Measurements from ENCODE around the gene CDKN2B. TPM values are rescaled to one million over a fixed set of nuclear protein-coding genes. Genes with fewer than 3 reads are reported as not detected.
"Not testable (repeated sequence)": the region's sequence is repeated elsewhere in the genome, so short reads cannot be mapped to it uniquely, and the experiment has no call there.

The CDKN2B gene
- not detected in 2 replicates for polyA plus RNA-seq (2011; rRNA removed)
- not detected in 2 replicates for polyA plus RNA-seq (2012; cell fraction: cytosol; rRNA removed)
- polyA plus RNA-seq (2012; cell fraction: nucleus; rRNA removed), result not detected in 2 replicates
- not detected in 3 replicates for polyA plus RNA-seq (2017; fragmentation: RNase III; extraction: RNeasy Plus Mini Kit Qiagen cat#74134 plus additional on column Dnase treatment)
- not detected in 2 replicates for polyA minus RNA-seq (2011; rRNA and poly(A)+ RNA removed)

- Histone ChIP-seq H3K4me3 (no peak within 1 kb of the TSS), H3K4me1 (no peaks in the 10 kb centered on the region), H3K27ac (no peak within 1 kb of the TSS), H3K9me3 (no peaks in the 10 kb centered on the region), H3K4me2 (no peak within 1 kb of the TSS)
- DNase-seq (ENCODE audit: low read depth in 1 of 2, low spot score in 1 of 2) (no peak), ATAC-seq (no peak), FAIRE-seq (no peak)
- WGBS (ENCODE audit: missing lambda C conversion rate), result no CpG with 5 or more reads among the region's 86 CpGs
- TF ChIP-seq EP300 (IDR thresholded peaks at IDR 0.05), result no peak
- no peak for TF ChIP-seq RNF2 (IDR thresholded peaks at IDR 0.05; ENCODE audit: borderline replicate concordance, low read depth)
- no peak for TF ChIP-seq FOSB (CRISPR knock-in tag; IDR thresholded peaks at IDR 0.05)
- CTCF ChIA-PET, result no interaction called here
- POLR2A ChIA-PET, result no interaction called here
Observed at GRCh38 chr9:22008717-22009505, at the start of gene CDKN2B. Gene CDKN2B (minus strand): TSS chr9:22009305. CDS start chr9:22008953, 352 bp downstream.

DNA sequence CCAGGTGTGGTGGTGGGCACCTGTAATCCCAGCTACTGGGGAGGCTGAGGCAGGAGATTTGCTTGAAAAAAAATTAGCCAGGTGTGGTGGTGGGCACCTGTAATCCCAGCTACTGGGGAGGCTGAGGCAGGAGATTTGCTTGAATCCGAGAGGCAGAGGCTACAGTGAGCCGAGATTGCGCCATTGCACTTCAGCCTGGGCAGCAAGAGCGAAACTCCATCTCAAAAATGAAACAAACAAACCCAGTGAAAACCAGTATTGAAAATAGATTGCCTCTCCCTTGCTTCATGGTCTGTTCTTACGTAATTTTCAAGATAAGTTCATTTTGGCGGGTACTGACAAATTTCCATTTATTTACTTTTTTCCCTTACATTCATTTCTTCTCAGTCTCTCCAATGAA is 48.9 kb upstream of the CDKN2B start:
- FAIRE-seq; CTCF ChIA-PET; H3K4me1 ChIP-seq; POLR2A ChIA-PET; H3K27ac ChIP-seq; H3K9me3 ChIP-seq; ATAC-seq; DNase-seq (ENCODE audit: low read depth in 1 of 2, low spot score in 1 of 2); H3K4me2 ChIP-seq; H3K4me3 ChIP-seq: not testable (repeated sequence)
- WGBS (ENCODE audit: missing lambda C conversion rate), result no CpG with 5 or more reads among the region's 6 CpGs

DNA sequence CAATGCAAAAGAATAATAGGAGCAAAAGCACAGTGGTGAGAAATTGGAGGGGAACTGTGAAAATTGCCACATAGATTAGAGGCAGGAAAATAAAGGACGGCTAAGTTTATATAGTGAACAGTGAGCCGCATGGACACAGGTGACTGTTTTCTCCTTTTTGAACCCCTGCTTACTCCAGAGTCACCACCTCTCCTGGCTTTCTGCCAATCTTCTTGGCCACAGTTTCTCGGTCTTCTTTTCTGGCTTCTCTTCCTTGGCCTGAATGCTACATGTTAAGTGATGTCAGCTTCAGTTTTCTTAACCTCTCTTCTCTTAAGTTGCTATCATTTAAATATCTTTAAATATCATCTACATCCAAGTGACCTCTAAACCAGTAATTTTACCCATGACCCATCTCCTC is 47.3 kb upstream of the CDKN2B start:
- H3K4me3 ChIP-seq, result no peak overlapping the region
- H3K4me1 ChIP-seq, result no peaks in the 10 kb centered on the region
- no CpG with 5 or more reads among the region's 3 CpGs for WGBS (ENCODE audit: missing lambda C conversion rate)
- ATAC-seq (no peak), DNase-seq (ENCODE audit: low read depth in 1 of 2, low spot score in 1 of 2) (no peak), FAIRE-seq (no peak)
- no peak overlapping the region for H3K4me2 ChIP-seq
- ChIA-PET CTCF (no interaction called here), POLR2A (no interaction called here)
- TF ChIP-seq JUN (IDR thresholded peaks at IDR 0.05), result no peak
- TF ChIP-seq ZNF302 (CRISPR knock-in tag; IDR thresholded peaks at IDR 0.05), result no peak
- H3K27ac ChIP-seq, result no peak overlapping the region
- no peaks in the 10 kb centered on the region for H3K9me3 ChIP-seq

GRCh38 chr9:22055090-22055489 is 46.0 kb upstream of the CDKN2B start:
- ChIA-PET CTCF (no interaction called here), POLR2A (no interaction called here)
- TF ChIP-seq POLR2A (IDR thresholded peaks at IDR 0.05; ENCODE audit: low read length), result no peak
- no peak for TF ChIP-seq NFE2L2 (conservative IDR thresholded peaks at IDR 0.05; ENCODE audit: low read length)
- no peak for TF ChIP-seq NPAS2 (CRISPR knock-in tag; IDR thresholded peaks at IDR 0.05; ENCODE audit: borderline replicate concordance)
- TF ChIP-seq, protein P1, sequence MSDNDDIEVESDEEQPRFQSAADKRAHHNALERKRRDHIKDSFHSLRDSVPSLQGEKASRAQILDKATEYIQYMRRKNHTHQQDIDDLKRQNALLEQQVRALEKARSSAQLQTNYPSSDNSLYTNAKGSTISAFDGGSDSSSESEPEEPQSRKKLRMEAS (IDR thresholded peaks at IDR 0.05), result no peak
- TF ChIP-seq FOSL2 (IDR thresholded peaks at IDR 0.05), result no peak
- TF ChIP-seq FOSL2 (CRISPR knock-in tag; IDR thresholded peaks at IDR 0.05), result no peak
- TF ChIP-seq MAZ (IDR thresholded peaks at IDR 0.05; ENCODE audit: borderline replicate concordance, low read depth, low read length), result no peak
- TF ChIP-seq RARB (CRISPR knock-in tag; IDR thresholded peaks at IDR 0.05), result no peak
- TF ChIP-seq PHF8 (IDR thresholded peaks at IDR 0.05; ENCODE audit: borderline replicate concordance, low read depth), result no peak
- no peak for TF ChIP-seq HOXA7 (CRISPR knock-in tag; IDR thresholded peaks at IDR 0.05)
- TF ChIP-seq KDM1A (IDR thresholded peaks at IDR 0.05; ENCODE audit: low read depth), result no peak
- TF ChIP-seq NR3C1 (IDR thresholded peaks at IDR 0.05), result no peak
- no peak for TF ChIP-seq EP300 (IDR thresholded peaks at IDR 0.05)
- TF ChIP-seq RCOR1 (IDR thresholded peaks at IDR 0.05; ENCODE audit: low read depth, low read length), result no peak
- DNase-seq (ENCODE audit: low read depth in 1 of 2, low spot score in 1 of 2), result no peak
- Histone ChIP-seq H3K9me3 (no peaks in the 10 kb centered on the region), H3K4me3 (no peak overlapping the region), H3K4me1 (no peaks in the 10 kb centered on the region), H3K4me2 (no peak overlapping the region), H3K27ac (no peak overlapping the region)
- no peak for FAIRE-seq
- ATAC-seq, result no peak

DNA sequence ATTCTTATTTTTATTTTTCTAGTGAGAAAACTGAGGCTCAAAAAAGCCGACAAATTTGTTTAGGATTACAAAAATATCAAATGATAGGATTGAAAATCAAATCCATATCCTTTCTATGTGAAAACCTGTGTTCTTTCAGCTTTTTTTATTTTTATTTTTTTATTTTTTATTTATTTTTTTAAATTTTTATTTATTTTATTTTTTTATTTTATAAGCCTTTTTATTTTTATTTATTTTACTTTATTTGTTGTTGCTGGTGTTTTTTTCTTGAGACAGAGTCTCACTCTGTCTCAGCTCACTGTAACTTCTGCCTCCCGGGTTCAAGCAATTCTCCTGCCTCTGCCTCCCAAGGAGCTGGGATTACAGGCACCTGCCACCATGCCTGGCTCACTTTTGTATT is 45.4 kb upstream of the CDKN2B start:
- no CpG with 5 or more reads among the region's 2 CpGs for WGBS (ENCODE audit: missing lambda C conversion rate)
- CTCF ChIA-PET, result no interaction called here
- no peak for ATAC-seq

More for the DNA sequence above, 45.4 kb upstream of the CDKN2B start:
- no peak for DNase-seq (ENCODE audit: low read depth in 1 of 2, low spot score in 1 of 2)
- H3K27ac ChIP-seq, result no peak overlapping the region
- FAIRE-seq, result no peak
- TF ChIP-seq ZNF302 (CRISPR knock-in tag; IDR thresholded peaks at IDR 0.05) (no peak), ATOH8 (CRISPR knock-in tag; IDR thresholded peaks at IDR 0.05; ENCODE audit: low read depth) (no peak), TP53 (CRISPR knock-in tag; IDR thresholded peaks at IDR 0.05) (no peak), JUNB (IDR thresholded peaks at IDR 0.05) (no peak)
- no peak overlapping the region for H3K4me2 ChIP-seq
- POLR2A ChIA-PET, result no interaction called here
- H3K9me3 ChIP-seq, result no peaks in the 10 kb centered on the region
- no peaks in the 10 kb centered on the region for H3K4me1 ChIP-seq
- no peak overlapping the region for H3K4me3 ChIP-seq
